Skeletal muscle satellite cell (primary cell): ENCODE measurements around the gene COL26A1.

Experiments used
- H3K27me3 ChIP-seq: 2 replicates; pipeline ENCODE4 v1.7.0; 2013; ENCODE audit warnings: low read length; ENCODE audit not compliant: control insufficient read depth, insufficient read depth
- H3K36me3 ChIP-seq: 2 replicates; pipeline ENCODE4 v1.7.0; 2013; ENCODE audit warnings: mild to moderate bottlenecking, control low read depth, low read length; ENCODE audit not compliant: insufficient read depth
- H3K4me1 ChIP-seq: 2 replicates; pipeline ENCODE4 v1.7.0; 2013; ENCODE audit warnings: low read length; ENCODE audit not compliant: control insufficient read depth, insufficient read depth
- H3K4me2 ChIP-seq: 2 replicates; pipeline ENCODE4 v1.7.0; 2013; ENCODE audit warnings: mild to moderate bottlenecking, low read length
- H3K4me3 ChIP-seq: 2 replicates; pipeline ENCODE4 v1.7.0; 2013; ENCODE audit warnings: low read length
- H3K9ac ChIP-seq: 2 replicates; pipeline ENCODE4 v1.7.0; 2013; ENCODE audit warnings: mild to moderate bottlenecking, low read depth, low read length, moderate library complexity
- H3K9me3 ChIP-seq: replicated peaks from 2 replicates; pipeline ENCODE4 v1.7.0; 2013; ENCODE audit warnings: mild to moderate bottlenecking, control low read depth, low read length

The COL26A1 gene

GRCh38 chr7:101575721-101576120, 213.0 kb downstream of the COL26A1 start:
- Histone ChIP-seq H3K27me3 (peaks cover 48% of the 10 kb centered on the region), H3K36me3 (no peaks in the 10 kb centered on the region), H3K9ac (no peak overlapping the region), H3K4me2 (no peak overlapping the region), H3K4me3 (no peak overlapping the region), H3K9me3 (no peaks in the 10 kb centered on the region), H3K4me1 (no peaks in the 10 kb centered on the region)

- Histone ChIP-seq H3K4me1 (no peaks in the 10 kb centered on the region), H3K4me3 (no peak overlapping the region), H3K9ac (no peak overlapping the region), H3K9me3 (no peaks in the 10 kb centered on the region), H3K36me3 (no peaks in the 10 kb centered on the region), H3K4me2 (no peak overlapping the region), H3K27me3 (peaks cover 44% of the 10 kb centered on the region)
Observed at GRCh38 chr7:101576998-101577397, 214.3 kb downstream of the COL26A1 start.

- Histone ChIP-seq H3K4me3 (no peak overlapping the region), H3K4me2 (no peak overlapping the region), H3K9me3 (no peaks in the 10 kb centered on the region), H3K4me1 (no peaks in the 10 kb centered on the region), H3K9ac (no peak overlapping the region), H3K36me3 (no peaks in the 10 kb centered on the region), H3K27me3 (peaks cover 45% of the 10 kb centered on the region)
Observed at GRCh38 chr7:101578552-101578951, 215.9 kb downstream of the COL26A1 start.

GRCh38 chr7:101580596-101580995, 217.9 kb downstream of the COL26A1 start:
- no peaks in the 10 kb centered on the region for H3K9me3 ChIP-seq
- H3K36me3 ChIP-seq, result no peaks in the 10 kb centered on the region
- no peak overlapping the region for H3K4me2 ChIP-seq
- H3K27me3 ChIP-seq, result peaks cover 36% of the 10 kb centered on the region
- no peak overlapping the region for H3K9ac ChIP-seq
- H3K4me3 ChIP-seq, result no peak overlapping the region
- no peaks in the 10 kb centered on the region for H3K4me1 ChIP-seq

GRCh38 chr7:101581891-101582290, 219.2 kb downstream of the COL26A1 start:
- H3K9me3 ChIP-seq, result no peaks in the 10 kb centered on the region
- H3K4me2 ChIP-seq, result no peak overlapping the region
- no peaks in the 10 kb centered on the region for H3K36me3 ChIP-seq
- no peak overlapping the region for H3K4me3 ChIP-seq
- H3K9ac ChIP-seq, result no peak overlapping the region
- H3K27me3 ChIP-seq, result peaks cover 27% of the 10 kb centered on the region
- H3K4me1 ChIP-seq, result no peaks in the 10 kb centered on the region

- Histone ChIP-seq H3K9me3 (no peaks in the 10 kb centered on the region), H3K4me1 (no peaks in the 10 kb centered on the region), H3K4me3 (no peak overlapping the region), H3K27me3 (peaks cover 18% of the 10 kb centered on the region), H3K36me3 (no peaks in the 10 kb centered on the region), H3K9ac (no peak overlapping the region), H3K4me2 (no peak overlapping the region)
Observed at GRCh38 chr7:101582971-101583370, 220.3 kb downstream of the COL26A1 start.

GRCh38 chr7:101586078-101586905, 223.6 kb downstream of the COL26A1 start:
- Histone ChIP-seq H3K9ac (no peak overlapping the region), H3K9me3 (no peaks in the 10 kb centered on the region), H3K4me3 (no peak overlapping the region), H3K4me2 (no peak overlapping the region), H3K36me3 (no peaks in the 10 kb centered on the region), H3K27me3 (peaks cover 8% of the 10 kb centered on the region), H3K4me1 (no peaks in the 10 kb centered on the region)

GRCh38 chr7:101586906-101587677, 224.4 kb downstream of the COL26A1 start:
- Histone ChIP-seq H3K9ac (no peak overlapping the region), H3K27me3 (peaks cover 8% of the 10 kb centered on the region), H3K4me1 (no peaks in the 10 kb centered on the region), H3K9me3 (no peaks in the 10 kb centered on the region), H3K4me3 (no peak overlapping the region), H3K36me3 (no peaks in the 10 kb centered on the region), H3K4me2 (no peak overlapping the region)

GRCh38 chr7:101588131-101588935, 225.7 kb downstream of the COL26A1 start:
- Histone ChIP-seq H3K4me2 (no peak overlapping the region), H3K27me3 (peaks cover 6% of the 10 kb centered on the region), H3K4me1 (no peaks in the 10 kb centered on the region), H3K4me3 (no peak overlapping the region), H3K9me3 (no peaks in the 10 kb centered on the region), H3K9ac (no peak overlapping the region), H3K36me3 (no peaks in the 10 kb centered on the region)

- H3K4me2 ChIP-seq, result no peak overlapping the region
- H3K9ac ChIP-seq, result no peak overlapping the region
- H3K27me3 ChIP-seq, result peaks cover 10% of the 10 kb centered on the region
- no peaks in the 10 kb centered on the region for H3K36me3 ChIP-seq
- H3K4me3 ChIP-seq, result no peak overlapping the region
- no peaks in the 10 kb centered on the region for H3K9me3 ChIP-seq
- no peaks in the 10 kb centered on the region for H3K4me1 ChIP-seq
Observed at GRCh38 chr7:101589052-101589451, 226.4 kb downstream of the COL26A1 start.

GRCh38 chr7:101589976-101590662, 227.4 kb downstream of the COL26A1 start:
- Histone ChIP-seq H3K9me3 (no peaks in the 10 kb centered on the region), H3K4me2 (no peak overlapping the region), H3K27me3 (peaks cover 13% of the 10 kb centered on the region), H3K9ac (no peak overlapping the region), H3K4me3 (no peak overlapping the region), H3K4me1 (no peaks in the 10 kb centered on the region), H3K36me3 (no peaks in the 10 kb centered on the region)
